K562 (cell line): ENCODE data around the gene EMD. TPM values are rescaled to one million over a fixed set of nuclear protein-coding genes. Genes with fewer than 3 reads are reported as not detected.

Experiments used
- BRD4 ChIP-seq: fragments of 200-600 bp; sonication (generic); IDR thresholded peaks from 2 replicates; pipeline ENCODE4 v1.6.1; 2017; ENCODE audit warnings: inconsistent platforms
- CBFA2T3 ChIP-seq: fragments of 450-650 bp; IDR thresholded peaks from 2 replicates; pipeline ENCODE4 v1.6.1; 2017
- DDX20 ChIP-seq: fragments of 450-650 bp; IDR thresholded peaks from 2 replicates; pipeline ENCODE4 v1.6.1; 2016; ENCODE audit warnings: missing genetic modification characterization, low read depth, mild to moderate bottlenecking, missing compliant biosample characterization, moderate library complexity
- EGR1 ChIP-seq: fragments of 450-650 bp; conservative IDR thresholded peaks from 2 replicates; pipeline ENCODE4 v1.6.1; 2017; ENCODE audit warnings: mild to moderate bottlenecking
- FOXK1 ChIP-seq: sonication (generic); formaldehyde crosslinking; IDR thresholded peaks from 2 replicates; pipeline ENCODE4 v1.8.0; 2022; ENCODE audit warnings: missing genetic modification reagents, mild to moderate bottlenecking, borderline replicate concordance
- FOXM1 ChIP-seq, 2 experiments: fragments of 450-650 bp in 1 of 2; sonication (generic) in 1 of 2; formaldehyde crosslinking in 1 of 2; IDR thresholded peaks; 2 replicates each; pipeline versions ENCODE4 v1.6.1 to v1.9.0; 2017 to 2022; ENCODE audit warnings: low read depth in 2 of 2, mild to moderate bottlenecking in 2 of 2, missing genetic modification reagents in 1 of 2, moderate library complexity in 1 of 2
- HLTF ChIP-seq: fragments of 450-650 bp; IDR thresholded peaks from 2 replicates; pipeline ENCODE4 v1.6.1; 2016
- LEF1 ChIP-seq: fragments of 450-650 bp; IDR thresholded peaks from 2 replicates; pipeline ENCODE4 v1.6.1; 2016; ENCODE audit warnings: mild to moderate bottlenecking
- MYBL2 ChIP-seq, 2 experiments: fragments of 450-650 bp in 1 of 2; sonication (generic) in 1 of 2; formaldehyde crosslinking in 1 of 2; IDR thresholded peaks; 2 replicates each; pipeline versions ENCODE4 v1.6.1 to v1.8.1; 2017 to 2022; ENCODE audit warnings: borderline replicate concordance in 1 of 2, inconsistent platforms in 1 of 2, low read depth in 1 of 2, mild to moderate bottlenecking in 1 of 2, missing genetic modification reagents in 1 of 2, moderate library complexity in 1 of 2
- POLR2H ChIP-seq: IDR thresholded peaks from 2 replicates; pipeline ENCODE4 v1.6.1; 2016; ENCODE audit warnings: missing genetic modification characterization, low read depth, mild to moderate bottlenecking, control low read depth, missing compliant biosample characterization, moderate library complexity
- PTTG1 ChIP-seq: fragments of 450-650 bp; IDR thresholded peaks from 2 replicates; pipeline ENCODE4 v1.6.1; 2016; ENCODE audit warnings: low read depth, mild to moderate bottlenecking, missing genetic modification characterization, missing compliant biosample characterization
- RAD51 ChIP-seq: fragments of 450-650 bp; IDR thresholded peaks from 2 replicates; pipeline ENCODE4 v1.7.1; 2016; ENCODE audit warnings: low read depth, mild to moderate bottlenecking, borderline replicate concordance
- SAFB ChIP-seq: fragments of 200-400 bp; formaldehyde crosslinking; IDR thresholded peaks from 2 replicates; pipeline ENCODE4 v1.6.1; 2017; ENCODE audit warnings: low read depth, low read length, borderline replicate concordance
- SAP30 ChIP-seq: fragments of 200-600 bp; sonication (generic); IDR thresholded peaks from 2 replicates; pipeline ENCODE4 v1.6.1; 2012; ENCODE audit warnings: borderline replicate concordance, low read depth, mild to moderate bottlenecking, moderate library complexity, low read length, control low read depth, inconsistent platforms; ENCODE audit not compliant: insufficient read depth, poor library complexity, severe bottlenecking
- TSC22D4 ChIP-seq: fragments of 450-650 bp; IDR thresholded peaks from 2 replicates; pipeline ENCODE4 v1.6.1; 2016; ENCODE audit warnings: missing genetic modification characterization, missing biosample characterization, control low read depth
- ZBTB34 ChIP-seq: fragments of 250-450 bp; sonication (Bioruptor Pico); IDR thresholded peaks from 2 replicates; pipeline ENCODE4 v1.8.0; 2021; ENCODE audit warnings: mild to moderate bottlenecking, moderate library complexity
- ZNF280A ChIP-seq: fragments of 450-650 bp; IDR thresholded peaks from 2 replicates; pipeline ENCODE4 v1.6.1; 2018; ENCODE audit warnings: mild to moderate bottlenecking, low read depth; ENCODE audit not compliant: partially characterized antibody
- ZNF57 ChIP-seq: fragments of 450-650 bp; formaldehyde crosslinking; IDR thresholded peaks from 2 replicates; pipeline ENCODE4 v1.4.0; 2020; ENCODE audit warnings: mild to moderate bottlenecking, moderate library complexity
- ZZZ3 ChIP-seq: fragments of 450-650 bp; IDR thresholded peaks from 2 replicates; pipeline ENCODE4 v1.6.1; 2016; ENCODE audit warnings: antibody characterized with exemption, mild to moderate bottlenecking, moderate library complexity
- polyA plus RNA-seq, 8 experiments: library from polyadenylated mRNA; depleted of rRNA in 4 of 8; stranded (reverse) in 5 of 8; unstranded in 3 of 8; fragments of >200 nt; fragmentation: Nextera tagmentation in 2 of 8; fragmentation: Illumina TruSeq in 1 of 8; extraction: Ambion mirVana in 2 of 8; extraction: Trizol in 1 of 8; gene quantifications; 2 replicates each; pipeline versions ENCODE4 v1.2.1 to v1.2.3, GENCODE V29; 2011 to 2014; ENCODE audit warnings: inconsistent platforms in 1 of 8, missing spikeins in 1 of 8
- total RNA-seq, 7 experiments: library from RNA; depleted of rRNA in 6 of 7; stranded (reverse); fragments of >200 nt in 6 of 7; fragmentation: Illumina TruSeq in 2 of 7; extraction: Trizol in 2 of 7; gene quantifications; 2 replicates each; pipeline versions ENCODE4 v1.2.1 to v1.2.3, GENCODE V29; 2011 to 2021; ENCODE audit warnings: low replicate concordance in 1 of 7
- TF ChIP-seq, protein P1 (sequence below): fragments of 450-650 bp; IDR thresholded peaks from 2 replicates; pipeline ENCODE4 v1.6.1; 2017; ENCODE audit warnings: antibody characterized with exemption, mild to moderate bottlenecking

The EMD gene
- total and polyA plus RNA-seq, 9 of the 15 experiments (the other 6 are each of a cell fraction or from before 2014, with no cell fraction given) = 2.3 to 206 (median 61.9) TPM

DNA sequence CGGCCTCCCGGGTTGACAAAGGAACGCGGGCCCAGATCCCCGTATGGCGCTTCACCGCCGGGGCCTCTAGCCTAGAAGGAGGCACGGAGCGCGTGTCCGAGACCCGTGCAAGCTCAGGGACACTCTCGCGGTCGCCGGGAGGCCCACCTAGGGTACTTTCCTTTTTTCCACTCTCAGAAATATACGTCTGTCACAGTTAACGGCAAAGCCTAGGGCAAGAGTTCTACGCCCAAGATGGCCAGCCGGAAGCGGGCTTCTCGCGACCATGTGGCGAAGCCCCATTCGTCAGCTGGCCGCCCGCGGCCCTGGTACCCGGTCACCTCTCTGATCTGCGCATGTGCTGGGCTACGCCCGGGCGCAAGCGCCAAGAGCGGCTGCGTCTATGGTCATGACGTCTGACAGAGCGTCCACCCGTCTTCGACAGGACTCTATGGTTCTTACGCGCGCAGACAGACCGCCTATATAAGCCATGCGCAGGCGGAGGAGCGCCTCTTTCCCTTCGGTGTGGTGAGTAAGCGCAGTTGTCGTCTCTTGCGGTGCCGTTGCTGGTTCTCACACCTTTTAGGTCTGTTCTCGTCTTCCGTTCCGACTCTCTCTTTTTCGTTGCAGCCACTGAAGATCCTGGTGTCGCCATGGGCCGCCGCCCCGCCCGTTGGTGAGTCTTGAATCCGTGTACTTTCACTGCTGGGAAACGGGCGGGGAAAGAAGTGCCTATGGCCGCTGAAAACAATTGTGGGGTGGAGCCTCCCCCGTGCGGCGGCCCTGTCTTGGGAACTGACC is 19.0 kb downstream of the EMD start, which contains the start of gene RPL10 (continued):
- TF ChIP-seq, protein P1, sequence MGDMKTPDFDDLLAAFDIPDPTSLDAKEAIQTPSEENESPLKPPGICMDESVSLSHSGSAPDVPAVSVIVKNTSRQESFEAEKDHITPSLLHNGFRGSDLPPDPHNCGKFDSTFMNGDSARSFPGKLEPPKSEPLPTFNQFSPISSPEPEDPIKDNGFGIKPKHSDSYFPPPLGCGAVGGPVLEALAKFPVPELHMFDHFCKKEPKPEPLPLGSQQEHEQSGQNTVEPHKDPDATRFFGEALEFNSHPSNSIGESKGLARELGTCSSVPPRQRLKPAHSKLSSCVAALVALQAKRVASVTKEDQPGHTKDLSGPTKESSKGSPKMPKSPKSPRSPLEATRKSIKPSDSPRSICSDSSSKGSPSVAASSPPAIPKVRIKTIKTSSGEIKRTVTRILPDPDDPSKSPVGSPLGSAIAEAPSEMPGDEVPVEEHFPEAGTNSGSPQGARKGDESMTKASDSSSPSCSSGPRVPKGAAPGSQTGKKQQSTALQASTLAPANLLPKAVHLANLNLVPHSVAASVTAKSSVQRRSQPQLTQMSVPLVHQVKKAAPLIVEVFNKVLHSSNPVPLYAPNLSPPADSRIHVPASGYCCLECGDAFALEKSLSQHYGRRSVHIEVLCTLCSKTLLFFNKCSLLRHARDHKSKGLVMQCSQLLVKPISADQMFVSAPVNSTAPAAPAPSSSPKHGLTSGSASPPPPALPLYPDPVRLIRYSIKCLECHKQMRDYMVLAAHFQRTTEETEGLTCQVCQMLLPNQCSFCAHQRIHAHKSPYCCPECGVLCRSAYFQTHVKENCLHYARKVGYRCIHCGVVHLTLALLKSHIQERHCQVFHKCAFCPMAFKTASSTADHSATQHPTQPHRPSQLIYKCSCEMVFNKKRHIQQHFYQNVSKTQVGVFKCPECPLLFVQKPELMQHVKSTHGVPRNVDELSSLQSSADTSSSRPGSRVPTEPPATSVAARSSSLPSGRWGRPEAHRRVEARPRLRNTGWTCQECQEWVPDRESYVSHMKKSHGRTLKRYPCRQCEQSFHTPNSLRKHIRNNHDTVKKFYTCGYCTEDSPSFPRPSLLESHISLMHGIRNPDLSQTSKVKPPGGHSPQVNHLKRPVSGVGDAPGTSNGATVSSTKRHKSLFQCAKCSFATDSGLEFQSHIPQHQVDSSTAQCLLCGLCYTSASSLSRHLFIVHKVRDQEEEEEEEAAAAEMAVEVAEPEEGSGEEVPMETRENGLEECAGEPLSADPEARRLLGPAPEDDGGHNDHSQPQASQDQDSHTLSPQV = peak; percentile 77
- TF ChIP-seq ZBTB34 (no peak), DDX20 (tag) (no peak), FOXK1 (CRISPR knock-in tag) (peak; percentile 89), PTTG1 (tag) (no peak), POLR2H (tag) (peak; percentile 98), ZNF280A (no peak), ZZZ3 (peak; percentile 71; the same call in 1 of the 2 replicates), CBFA2T3 (no peak), ZNF57 (no peak), EGR1 (peak; percentile 51), SAP30 (no peak), RAD51 (no peak), MYBL2 (IDR thresholded peaks at IDR 0.05; ENCODE audit: low read depth) (no peak), MYBL2 (CRISPR knock-in tag; IDR thresholded peaks at IDR 0.05; ENCODE audit: borderline replicate concordance) (no peak), BRD4 (peak; percentile 34; the same call in 1 of the 2 replicates), SAFB (no peak), HLTF (0 out of 2 replicates have a peak, but pooled peaks have one; percentile 6), LEF1 (0 out of 2 replicates have a peak, but pooled peaks have one; percentile 12), FOXM1 (IDR thresholded peaks at IDR 0.05; ENCODE audit: low read depth) (no peak), FOXM1 (CRISPR knock-in tag; IDR thresholded peaks at IDR 0.05; ENCODE audit: low read depth) (no peak), TSC22D4 (no peak)
